Measurements from ENCODE around the gene SHROOM1. TPM values are rescaled to one million over a fixed set of nuclear protein-coding genes. Genes with fewer than 3 reads are reported as not detected.

The SHROOM1 gene
- total RNA-seq, 2 experiments from 2014 or later, result 0.21 to 0.64 TPM

DNA sequence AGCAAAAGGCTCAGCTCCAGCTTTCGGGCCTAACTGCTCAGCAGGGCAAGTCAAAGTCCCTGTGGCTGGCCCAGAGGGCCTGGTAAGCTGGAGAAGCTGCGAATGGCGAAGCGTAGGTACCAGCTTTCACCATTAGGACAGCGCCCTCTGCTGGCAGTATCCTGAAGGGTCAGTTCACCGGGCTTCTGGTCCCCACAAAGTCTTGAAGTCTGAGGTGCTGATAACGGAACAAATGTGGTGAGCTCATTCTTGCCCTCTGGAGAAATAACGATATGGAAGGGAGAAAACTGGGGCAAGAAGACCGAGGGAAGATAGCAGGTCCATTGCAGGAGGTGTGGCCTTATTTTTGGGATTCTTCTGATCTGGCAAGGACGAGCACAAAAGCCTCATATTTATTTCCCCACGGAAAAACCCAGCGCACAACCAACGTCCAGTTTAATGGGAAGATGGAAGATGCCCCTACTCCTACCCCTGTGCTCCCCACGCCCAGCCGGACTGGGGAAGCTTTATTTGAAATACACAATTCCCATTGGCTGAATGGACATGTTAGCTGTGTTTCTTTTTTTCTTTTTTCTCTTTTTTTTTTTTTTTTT is 10.2 kb downstream of the SHROOM1 start:
- peaks cover 12% of the 10 kb centered on the region for H3K4me1 Mint-ChIP-seq (ENCODE audit: low read depth)
- no peaks in the 10 kb centered on the region for H3K9me3 Mint-ChIP-seq
- H3K4me3 Mint-ChIP-seq, result peak overlapping the region; percentile 41
- intact Hi-C loops (cut with micrococcal nuclease), result loop anchor here (1.0 to 2.0 kb wide), 7 partner anchors 67 to 435 kb away; partner anchors contain the start of gene CCNI2
- DNase-seq, result peak; percentile 97
- H3K36me3 Mint-ChIP-seq (ENCODE audit: low read depth), result no peaks in the 10 kb centered on the region
- H3K27ac Mint-ChIP-seq, result no peak overlapping the region
- CTCF ChIA-PET, result interaction anchor here (0.6 to 5.2 kb wide), 43 partner anchors 9 to 505 kb away, joined by 3 to 45 read pairs (median 4); partner anchors contain the start of genes CCNI2, KIF3A and SHROOM1
- H3K27me3 Mint-ChIP-seq (ENCODE audit: low read depth), result peaks cover 29% of the 10 kb centered on the region

DNA sequence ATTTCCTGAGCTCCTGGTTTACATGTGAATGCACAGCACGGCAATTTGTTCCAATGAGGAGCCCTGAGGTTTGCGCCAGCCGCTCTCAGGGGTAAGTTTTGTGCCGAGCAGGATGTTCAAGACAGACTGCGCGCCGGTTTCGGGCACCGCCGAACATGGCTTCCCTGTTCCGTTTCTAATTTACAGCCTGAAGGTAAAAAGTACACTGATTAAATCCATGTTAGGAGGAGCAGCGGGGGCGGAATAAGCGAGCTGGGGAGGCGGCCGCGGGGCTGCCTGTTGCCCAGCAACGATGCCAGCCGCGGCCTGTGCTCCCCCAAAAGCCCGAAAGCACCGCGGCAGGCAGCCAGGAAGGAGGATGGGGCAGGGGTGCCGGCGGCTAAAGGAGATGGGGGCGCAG is 11.0 kb downstream of the SHROOM1 start:
- Mint-ChIP-seq H3K27me3 (ENCODE audit: low read depth) (peaks cover 24% of the 10 kb centered on the region), H3K4me1 (ENCODE audit: low read depth) (peaks cover 14% of the 10 kb centered on the region), H3K4me3 (peak overlapping the region; percentile 33), H3K27ac (no peak overlapping the region), H3K9me3 (no peaks in the 10 kb centered on the region), H3K36me3 (ENCODE audit: low read depth) (no peaks in the 10 kb centered on the region)
- peak; percentile 42 for DNase-seq
- CTCF ChIA-PET, result interaction anchor here (0.6 to 5.2 kb wide), 32 partner anchors 9 to 432 kb away, joined by 3 to 45 read pairs (median 6); partner anchors contain the start of genes CCNI2, KIF3A and SHROOM1
- intact Hi-C loops (cut with micrococcal nuclease), result no loop called here

DNA sequence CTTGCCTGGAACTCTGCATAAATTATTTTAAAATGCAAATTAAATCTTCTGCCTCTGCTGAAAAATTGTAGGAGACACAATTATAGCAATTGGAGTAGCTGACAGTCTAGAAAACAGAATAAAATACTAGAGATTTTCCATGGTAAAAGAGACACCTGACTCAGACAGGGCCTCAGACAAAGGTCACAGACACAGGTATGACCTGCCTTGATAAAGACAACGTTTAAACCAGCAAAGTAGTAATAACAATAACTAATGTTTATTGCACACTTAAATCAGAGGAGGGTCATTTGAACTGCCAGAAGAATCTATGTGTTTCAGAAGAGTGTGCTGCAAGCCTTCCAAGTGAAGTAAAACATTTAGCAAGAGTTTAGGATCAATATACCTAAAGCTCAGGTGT is 13.4 kb downstream of the SHROOM1 start:
- intact Hi-C loops (cut with micrococcal nuclease), result no loop called here
- H3K9me3 Mint-ChIP-seq, result no peaks in the 10 kb centered on the region
- no peaks in the 10 kb centered on the region for H3K36me3 Mint-ChIP-seq (ENCODE audit: low read depth)
- no peak overlapping the region for H3K27ac Mint-ChIP-seq
- H3K4me1 Mint-ChIP-seq (ENCODE audit: low read depth), result peaks cover 20% of the 10 kb centered on the region
- peaks cover 23% of the 10 kb centered on the region for H3K27me3 Mint-ChIP-seq (ENCODE audit: low read depth)
- H3K4me3 Mint-ChIP-seq, result no peak overlapping the region
- DNase-seq, result no peak
- CTCF ChIA-PET, result interaction anchor here (0.5 to 5.2 kb wide), 7 partner anchors 13 to 316 kb away, joined by 3 to 45 read pairs (median 4); partner anchors contain the start of genes CCNI2 and SHROOM1

DNA sequence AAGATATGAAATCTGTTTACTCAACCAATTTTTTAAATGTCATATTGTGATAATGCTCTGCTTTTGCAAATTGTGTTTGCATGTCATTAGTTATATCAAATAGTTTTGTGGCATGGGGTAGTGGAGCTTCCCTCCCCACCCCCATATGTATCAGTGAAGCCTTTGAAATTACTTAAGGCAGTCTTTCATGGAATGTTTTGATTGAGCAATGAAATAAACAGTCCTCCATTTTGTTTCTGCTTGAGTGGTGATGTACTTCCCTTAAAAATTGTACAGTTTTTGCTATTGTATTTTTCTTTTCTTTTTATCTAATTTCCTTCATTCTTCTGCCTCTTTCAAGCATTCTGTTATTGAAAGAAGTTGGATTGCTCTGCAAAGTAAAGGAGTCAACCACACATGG is 13.9 kb downstream of the SHROOM1 start:
- DNase-seq, result no peak
- CTCF ChIA-PET, result interaction anchor here (1.4 kb wide), 1 partner anchor 289 kb away, joined by 7 read pairs; no protein-coding TSS in a partner anchor
- no peaks in the 10 kb centered on the region for H3K9me3 Mint-ChIP-seq
- H3K27ac Mint-ChIP-seq, result no peak overlapping the region
- H3K4me1 Mint-ChIP-seq (ENCODE audit: low read depth), result peaks cover 20% of the 10 kb centered on the region
- H3K36me3 Mint-ChIP-seq (ENCODE audit: low read depth), result no peaks in the 10 kb centered on the region
- H3K27me3 Mint-ChIP-seq (ENCODE audit: low read depth), result peaks cover 27% of the 10 kb centered on the region
- intact Hi-C loops (cut with micrococcal nuclease), result no loop called here
- no peak overlapping the region for H3K4me3 Mint-ChIP-seq

GRCh38 chr5:132816083-132816482 is 14.4 kb downstream of the SHROOM1 start:
- H3K27ac Mint-ChIP-seq, result no peak overlapping the region
- H3K9me3 Mint-ChIP-seq, result no peaks in the 10 kb centered on the region
- no peaks in the 10 kb centered on the region for H3K36me3 Mint-ChIP-seq (ENCODE audit: low read depth)
- DNase-seq, result no peak
- CTCF ChIA-PET, result no interaction called here
- no peak overlapping the region for H3K4me3 Mint-ChIP-seq
- peaks cover 31% of the 10 kb centered on the region for H3K27me3 Mint-ChIP-seq (ENCODE audit: low read depth)
- peaks cover 20% of the 10 kb centered on the region for H3K4me1 Mint-ChIP-seq (ENCODE audit: low read depth)
- intact Hi-C loops (cut with micrococcal nuclease), result no loop called here

DNA sequence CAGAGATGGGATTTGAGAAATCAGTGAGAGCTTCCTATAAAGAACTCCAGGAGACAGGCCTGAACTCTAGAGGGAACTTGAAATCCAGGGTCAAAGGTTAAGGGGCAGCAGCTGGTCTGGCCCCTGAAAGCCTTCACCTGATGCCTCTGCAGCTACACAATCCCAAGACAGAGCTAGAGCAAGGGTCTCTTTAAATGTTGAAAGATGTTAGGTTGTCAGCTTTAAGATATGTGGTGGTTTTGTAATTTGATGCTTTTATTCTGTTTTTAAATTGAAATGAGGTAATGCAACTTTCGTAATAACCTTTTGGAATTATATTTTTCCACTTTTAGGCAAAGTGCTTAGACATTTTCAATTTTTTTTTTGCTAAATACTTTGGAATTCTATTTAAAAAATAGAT is 15.0 kb downstream of the SHROOM1 start:
- H3K9me3 Mint-ChIP-seq, result no peaks in the 10 kb centered on the region
- intact Hi-C loops (cut with micrococcal nuclease), result no loop called here
- no peak overlapping the region for H3K27ac Mint-ChIP-seq
- H3K36me3 Mint-ChIP-seq (ENCODE audit: low read depth), result no peaks in the 10 kb centered on the region
- peaks cover 37% of the 10 kb centered on the region for H3K27me3 Mint-ChIP-seq (ENCODE audit: low read depth)
- peaks cover 20% of the 10 kb centered on the region for H3K4me1 Mint-ChIP-seq (ENCODE audit: low read depth)
- no peak for DNase-seq
- H3K4me3 Mint-ChIP-seq, result peak overlapping the region; percentile 34
- CTCF ChIA-PET, result no interaction called here

DNA sequence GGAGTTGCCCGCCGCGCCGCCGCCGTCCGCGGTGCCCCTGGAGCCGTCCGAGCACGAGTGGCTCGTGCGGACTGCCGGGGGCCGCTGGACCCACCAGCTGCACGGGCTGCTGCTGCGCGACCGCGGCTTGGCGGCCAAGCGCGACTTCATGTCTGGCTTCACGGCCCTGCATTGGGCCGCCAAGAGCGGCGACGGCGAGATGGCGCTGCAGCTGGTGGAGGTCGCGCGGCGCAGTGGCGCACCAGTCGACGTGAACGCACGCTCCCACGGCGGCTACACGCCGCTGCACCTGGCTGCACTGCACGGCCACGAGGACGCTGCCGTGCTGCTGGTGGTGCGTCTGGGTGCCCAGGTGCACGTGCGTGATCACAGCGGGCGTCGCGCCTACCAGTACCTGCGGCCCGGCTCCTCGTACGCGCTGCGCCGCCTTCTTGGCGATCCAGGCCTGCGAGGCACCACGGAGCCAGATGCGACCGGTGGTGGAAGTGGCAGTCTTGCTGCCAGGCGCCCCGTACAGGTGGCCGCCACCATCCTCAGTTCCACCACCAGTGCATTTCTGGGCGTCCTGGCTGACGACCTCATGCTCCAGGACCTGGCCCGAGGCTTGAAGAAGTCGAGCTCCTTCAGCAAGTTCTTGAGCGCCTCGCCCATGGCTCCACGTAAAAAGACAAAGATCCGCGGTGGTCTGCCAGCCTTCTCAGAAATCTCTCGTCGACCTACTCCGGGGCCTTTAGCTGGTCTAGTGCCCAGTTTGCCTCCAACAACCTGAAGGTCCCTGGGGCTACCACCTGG is 15.7 kb downstream of the SHROOM1 start:
- H3K27me3 Mint-ChIP-seq (ENCODE audit: low read depth), result peaks cover 37% of the 10 kb centered on the region
- CTCF ChIA-PET, result interaction anchor here (0.8 to 1.5 kb wide), 2 partner anchors 60 to 67 kb away, joined by 4 to 5 read pairs; partner anchors contain the start of gene CCNI2
- H3K4me1 Mint-ChIP-seq (ENCODE audit: low read depth), result peaks cover 13% of the 10 kb centered on the region
- no peaks in the 10 kb centered on the region for H3K9me3 Mint-ChIP-seq
- no peak overlapping the region for H3K27ac Mint-ChIP-seq
- peak overlapping the region; percentile 34 for H3K4me3 Mint-ChIP-seq
- DNase-seq, result no peak
- intact Hi-C loops (cut with micrococcal nuclease), result no loop called here
- no peaks in the 10 kb centered on the region for H3K36me3 Mint-ChIP-seq (ENCODE audit: low read depth)

DNA sequence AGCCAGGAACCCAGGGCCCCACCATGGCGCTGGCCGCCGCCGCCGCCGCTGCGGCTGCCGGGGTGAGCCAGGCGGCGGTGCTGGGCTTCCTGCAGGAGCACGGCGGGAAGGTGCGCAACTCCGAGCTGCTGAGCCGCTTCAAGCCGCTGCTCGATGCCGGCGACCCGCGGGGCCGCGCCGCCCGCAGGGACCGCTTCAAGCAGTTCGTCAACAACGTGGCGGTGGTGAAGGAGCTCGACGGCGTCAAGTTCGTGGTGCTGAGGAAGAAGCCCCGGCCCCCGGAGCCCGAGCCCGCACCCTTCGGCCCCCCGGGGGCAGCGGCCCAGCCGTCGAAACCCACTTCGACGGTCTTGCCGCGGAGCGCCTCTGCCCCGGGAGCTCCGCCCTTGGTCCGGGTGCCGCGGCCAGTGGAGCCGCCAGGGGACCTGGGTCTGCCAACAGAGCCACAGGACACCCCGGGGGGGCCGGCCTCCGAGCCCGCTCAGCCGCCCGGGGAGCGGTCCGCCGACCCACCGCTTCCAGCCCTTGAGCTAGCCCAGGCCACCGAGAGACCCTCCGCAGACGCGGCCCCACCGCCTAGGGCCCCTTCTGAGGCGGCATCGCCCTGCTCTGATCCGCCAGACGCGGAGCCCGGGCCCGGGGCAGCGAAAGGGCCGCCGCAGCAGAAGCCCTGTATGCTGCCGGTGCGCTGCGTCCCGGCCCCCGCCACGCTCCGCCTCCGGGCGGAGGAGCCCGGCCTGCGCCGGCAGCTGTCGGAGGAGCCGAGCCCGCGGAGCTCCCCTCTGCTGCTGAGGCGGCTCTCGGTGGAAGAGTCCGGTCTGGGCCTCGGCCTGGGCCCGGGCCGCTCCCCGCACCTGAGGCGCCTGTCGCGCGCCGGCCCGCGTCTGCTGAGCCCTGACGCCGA is 16.6 kb downstream of the SHROOM1 start:
- DNase-seq, result peak; percentile 40
- Mint-ChIP-seq H3K36me3 (ENCODE audit: low read depth) (no peaks in the 10 kb centered on the region), H3K9me3 (no peaks in the 10 kb centered on the region), H3K27ac (no peak overlapping the region), H3K27me3 (ENCODE audit: low read depth) (peaks cover 39% of the 10 kb centered on the region), H3K4me3 (peak overlapping the region; percentile 51), H3K4me1 (ENCODE audit: low read depth) (peaks cover 8% of the 10 kb centered on the region)
- CTCF ChIA-PET, result interaction anchor here (0.8 to 1.5 kb wide), 4 partner anchors 16 to 67 kb away, joined by 4 to 5 read pairs (median 4); partner anchors contain the start of gene CCNI2
- intact Hi-C loops (cut with micrococcal nuclease), result no loop called here

DNA sequence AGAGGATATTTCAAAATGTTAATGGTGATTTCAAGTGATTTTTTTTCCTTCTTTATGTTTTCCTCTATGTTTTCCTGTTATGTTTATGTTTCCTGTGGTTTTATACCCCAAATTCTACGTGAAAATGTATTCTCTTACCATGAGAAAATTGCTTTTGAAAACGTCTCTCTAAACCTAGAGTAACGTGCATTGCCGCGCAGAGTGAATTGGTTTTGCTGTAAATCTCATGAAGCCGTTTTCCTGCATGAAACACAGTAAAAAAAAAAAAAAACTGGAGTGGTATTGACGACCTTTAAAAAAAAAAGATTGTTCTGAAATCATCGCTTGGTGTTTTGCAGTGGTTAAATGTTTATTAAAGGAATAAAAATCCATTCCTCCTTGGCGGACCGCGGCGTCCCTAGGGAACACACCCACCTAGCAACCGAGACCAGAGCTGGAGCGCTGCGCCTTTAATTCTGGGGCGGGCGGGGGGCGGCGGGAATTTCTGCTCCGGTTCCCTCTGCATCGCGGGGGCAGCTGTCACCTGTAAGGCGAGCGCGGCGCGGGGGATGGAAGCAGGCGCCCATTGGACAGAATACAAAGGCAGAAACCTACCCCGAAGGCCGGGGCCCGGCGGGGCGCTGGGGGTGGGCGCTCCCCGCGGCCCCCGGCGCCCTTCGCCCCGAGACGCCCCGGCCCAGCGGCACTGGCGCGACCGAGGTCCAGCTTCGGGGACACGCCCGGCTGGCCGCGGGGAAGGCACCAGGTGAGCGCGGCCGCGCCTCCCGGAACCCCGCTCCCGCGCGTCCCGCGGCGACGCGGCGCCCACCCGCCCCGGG is 17.5 kb downstream of the SHROOM1 start, which contains the start of gene SOWAHA:
Gene SOWAHA (plus strand): TSS at position 522 of the 818 bp plus-strand sequence. CDS start 320 bp downstream, outside the sequence.
- H3K9me3 Mint-ChIP-seq, result no peaks in the 10 kb centered on the region
- intact Hi-C loops (cut with micrococcal nuclease), result no loop called here

DNA sequence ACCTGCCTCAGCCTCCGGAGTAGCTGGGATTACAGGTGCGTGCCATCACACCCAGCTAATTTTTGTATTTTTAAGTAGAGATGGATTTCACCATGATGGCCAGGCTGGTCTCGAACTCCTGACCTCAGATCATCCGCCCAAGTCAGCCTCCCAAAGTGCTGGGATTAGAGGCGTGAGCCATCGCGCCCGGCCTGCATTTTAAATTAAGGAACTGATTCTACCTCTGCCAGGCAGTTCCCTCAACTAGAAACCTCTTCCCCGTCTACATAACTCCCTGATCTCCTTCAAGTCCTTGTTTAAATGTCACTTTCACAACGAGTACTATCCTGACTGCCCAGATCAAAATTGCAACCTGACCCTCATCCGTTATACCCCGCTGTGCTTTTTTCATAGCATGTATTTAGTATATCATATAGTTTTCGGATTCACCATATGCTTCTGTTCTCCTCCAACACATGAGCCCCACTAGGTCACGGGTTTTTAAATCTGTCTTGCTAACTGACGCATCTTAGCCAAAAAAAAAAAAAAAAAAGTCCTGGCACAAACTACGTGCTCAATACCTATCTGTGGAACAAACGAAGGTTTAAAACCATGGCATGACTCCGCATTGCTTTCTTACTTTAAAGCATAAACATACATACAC is 18.2 kb downstream of the SHROOM1 start:
- Mint-ChIP-seq H3K4me1 (ENCODE audit: low read depth) (peaks cover 8% of the 10 kb centered on the region), H3K4me3 (peak overlapping the region; percentile 67), H3K9me3 (no peaks in the 10 kb centered on the region), H3K27ac (no peak overlapping the region), H3K27me3 (ENCODE audit: low read depth) (peaks cover 46% of the 10 kb centered on the region), H3K36me3 (ENCODE audit: low read depth) (no peaks in the 10 kb centered on the region)
- CTCF ChIA-PET, result interaction anchor here (1.5 kb wide), 1 partner anchor 17 kb away, joined by 5 read pairs; no protein-coding TSS in a partner anchor
- intact Hi-C loops (cut with micrococcal nuclease), result no loop called here
- no peak for DNase-seq

More for the DNA sequence above, 17.5 kb downstream of the SHROOM1 start, which contains the start of gene SOWAHA:
- no peak for DNase-seq
- peaks cover 42% of the 10 kb centered on the region for H3K27me3 Mint-ChIP-seq (ENCODE audit: low read depth)
- CTCF ChIA-PET, result interaction anchor here (1.0 to 1.5 kb wide), 2 partner anchors 16 to 54 kb away, joined by 4 to 5 read pairs; no protein-coding TSS in a partner anchor
- peaks cover 8% of the 10 kb centered on the region for H3K4me1 Mint-ChIP-seq (ENCODE audit: low read depth)
- peak within 1 kb of the TSS; percentile 67 for H3K4me3 Mint-ChIP-seq
- no peaks in the 10 kb centered on the region for H3K36me3 Mint-ChIP-seq (ENCODE audit: low read depth)
- no peak within 1 kb of the TSS for H3K27ac Mint-ChIP-seq

All from activated naive CD4-positive, alpha-beta T cell treated with anti-CD3 and anti-CD28 coated beads for 36 hours (primary cell).